Lower lobe of right lung (tissue), 2 donors: ENCODE measurements around the gene ALAS2. TPM values are rescaled to one million over a fixed set of nuclear protein-coding genes. Genes with fewer than 3 reads are reported as not detected.
"Not testable (repeated sequence)": the region's sequence is repeated elsewhere in the genome, so short reads cannot be mapped to it uniquely, and the experiment has no call there.

Source experiments
- ATAC-seq, 2 donors: fragments of 200-7000 bp; cut with Tn5 transposase; one replicate each; pipeline ENCODE4 v1.9.1; 2020 to 2022; ENCODE audit warnings: mild to moderate bottlenecking in 2 of 2, moderate library complexity in 2 of 2
- DNase-seq: peaks from one replicate; pipeline ENCODE4 v3.0.0-alpha.2; 2020
- H3K27ac ChIP-seq: fragments of 200-600 bp; one replicate; pipeline ENCODE4 v1.8.0; 2022
- H3K27me3 ChIP-seq: fragments of 200-600 bp; one replicate; pipeline ENCODE4 v1.8.0; 2022; ENCODE audit warnings: low read depth
- H3K36me3 ChIP-seq: fragments of 200-600 bp; one replicate; pipeline ENCODE4 v1.8.0; 2022; ENCODE audit warnings: mild to moderate bottlenecking
- H3K4me1 ChIP-seq: fragments of 200-600 bp; one replicate; pipeline ENCODE4 v1.8.0; 2022
- H3K4me3 ChIP-seq: fragments of 200-600 bp; one replicate; pipeline ENCODE4 v1.8.0; 2022; ENCODE audit warnings: mild to moderate bottlenecking
- H3K9me3 ChIP-seq: fragments of 200-600 bp; one replicate; pipeline ENCODE4 v1.8.0; 2022
- intact Hi-C: fragments of 100-400 bp; cut with DNase I; formaldehyde crosslinking; loops from one replicate; pipeline ENCODE4 v1.11.0; 2022
- total RNA-seq: library from RNA; stranded (reverse); fragmentation: NEBNext Ultra II Directional; extraction: Animal tissue kit (Norgen Biotek cat#: 25700); gene quantifications from one replicate; pipeline ENCODE4 v1.2.1, GENCODE V29; 2021
- TF ChIP-seq, protein P1 (sequence below): fragments of 200-600 bp; IDR thresholded peaks from one replicate; pipeline ENCODE4 v1.8.0; 2022; ENCODE audit warnings: antibody characterized with exemption, mild to moderate bottlenecking
- donor health status: DM: no; HTN: yes; CAD: no; lungs with severe emphysema.

Gene ALAS2
- total RNA-seq, 1 donor from 2014 or later = 0.89 TPM

GRCh38 chrX:54991706-54992105 is 39.1 kb downstream of the ALAS2 start:
- H3K4me3 ChIP-seq = no peak overlapping the region
- DNase-seq = no peak
- H3K27ac ChIP-seq = no peak overlapping the region
- no peaks in the 10 kb centered on the region for H3K9me3 ChIP-seq
- TF ChIP-seq, protein P1, sequence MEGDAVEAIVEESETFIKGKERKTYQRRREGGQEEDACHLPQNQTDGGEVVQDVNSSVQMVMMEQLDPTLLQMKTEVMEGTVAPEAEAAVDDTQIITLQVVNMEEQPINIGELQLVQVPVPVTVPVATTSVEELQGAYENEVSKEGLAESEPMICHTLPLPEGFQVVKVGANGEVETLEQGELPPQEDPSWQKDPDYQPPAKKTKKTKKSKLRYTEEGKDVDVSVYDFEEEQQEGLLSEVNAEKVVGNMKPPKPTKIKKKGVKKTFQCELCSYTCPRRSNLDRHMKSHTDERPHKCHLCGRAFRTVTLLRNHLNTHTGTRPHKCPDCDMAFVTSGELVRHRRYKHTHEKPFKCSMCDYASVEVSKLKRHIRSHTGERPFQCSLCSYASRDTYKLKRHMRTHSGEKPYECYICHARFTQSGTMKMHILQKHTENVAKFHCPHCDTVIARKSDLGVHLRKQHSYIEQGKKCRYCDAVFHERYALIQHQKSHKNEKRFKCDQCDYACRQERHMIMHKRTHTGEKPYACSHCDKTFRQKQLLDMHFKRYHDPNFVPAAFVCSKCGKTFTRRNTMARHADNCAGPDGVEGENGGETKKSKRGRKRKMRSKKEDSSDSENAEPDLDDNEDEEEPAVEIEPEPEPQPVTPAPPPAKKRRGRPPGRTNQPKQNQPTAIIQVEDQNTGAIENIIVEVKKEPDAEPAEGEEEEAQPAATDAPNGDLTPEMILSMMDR = no peak
- no peaks in the 10 kb centered on the region for H3K36me3 ChIP-seq
- H3K27me3 ChIP-seq = no peaks in the 10 kb centered on the region
- intact Hi-C loops = no loop called here
- no peaks in the 10 kb centered on the region for H3K4me1 ChIP-seq
- ATAC-seq = no peak

GRCh38 chrX:54983306-54983705 is 47.5 kb downstream of the ALAS2 start:
- H3K4me1 ChIP-seq, intact Hi-C loops, H3K27me3 ChIP-seq, H3K4me3 ChIP-seq, H3K9me3 ChIP-seq, DNase-seq, H3K27ac ChIP-seq, H3K36me3 ChIP-seq, ATAC-seq: not testable (repeated sequence)

DNA sequence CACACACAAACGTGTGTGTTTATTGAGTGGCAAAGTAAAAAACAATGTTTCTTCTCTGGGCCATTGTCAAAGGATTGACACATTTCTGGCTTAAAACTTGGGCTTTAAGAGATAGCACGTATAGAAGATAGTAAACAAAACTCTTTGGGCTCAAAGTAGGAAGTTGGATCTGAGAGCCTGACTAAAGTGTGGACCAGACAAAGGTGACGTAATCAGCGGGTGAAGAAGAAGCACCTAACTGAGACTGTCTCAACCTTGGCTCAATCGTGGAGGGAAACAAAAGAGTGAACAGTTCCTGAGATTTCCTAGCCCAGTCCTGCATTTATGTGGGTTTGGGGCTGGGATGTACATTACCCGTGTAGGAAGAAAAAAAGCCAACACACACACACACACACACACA is 50.4 kb downstream of the ALAS2 start:
- no peak overlapping the region for H3K27ac ChIP-seq
- H3K4me1 ChIP-seq = no peaks in the 10 kb centered on the region
- H3K36me3 ChIP-seq = no peaks in the 10 kb centered on the region
- H3K4me3 ChIP-seq = no peak overlapping the region
- TF ChIP-seq, protein P1 = no peak
- DNase-seq = no peak
- no peak for ATAC-seq
- H3K9me3 ChIP-seq = no peaks in the 10 kb centered on the region
- no peaks in the 10 kb centered on the region for H3K27me3 ChIP-seq
- intact Hi-C loops = no loop called here

DNA sequence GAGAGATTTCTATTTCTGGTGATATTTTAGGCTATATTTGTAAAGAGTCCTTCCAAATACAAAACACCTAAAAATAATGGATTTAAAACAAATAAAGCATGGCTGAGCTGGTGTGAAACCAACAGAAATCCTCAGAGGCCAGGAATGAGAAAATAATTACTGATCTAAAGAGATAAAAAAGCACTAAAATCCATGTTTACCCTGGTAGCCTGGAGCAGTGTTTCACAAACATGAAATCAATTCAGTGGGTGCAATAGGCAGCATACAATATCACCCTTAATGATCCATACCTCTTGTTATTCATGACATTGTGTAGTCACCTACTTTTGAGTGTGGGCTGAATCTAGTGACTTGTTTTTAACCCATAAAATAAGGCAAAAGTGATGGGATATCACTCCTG is 51.3 kb downstream of the ALAS2 start:
- no peaks in the 10 kb centered on the region for H3K36me3 ChIP-seq
- TF ChIP-seq, protein P1 = no peak
- H3K4me3 ChIP-seq = no peak overlapping the region
- intact Hi-C loops = no loop called here
- no peaks in the 10 kb centered on the region for H3K4me1 ChIP-seq
- DNase-seq = no peak
- no peaks in the 10 kb centered on the region for H3K9me3 ChIP-seq
- ATAC-seq = no peak
- no peaks in the 10 kb centered on the region for H3K27me3 ChIP-seq
- H3K27ac ChIP-seq = no peak overlapping the region

GRCh38 chrX:54978448-54978847 is 52.3 kb downstream of the ALAS2 start:
- H3K27me3 ChIP-seq = no peaks in the 10 kb centered on the region
- H3K36me3 ChIP-seq = no peaks in the 10 kb centered on the region
- TF ChIP-seq, protein P1 = no peak
- H3K9me3 ChIP-seq = no peaks in the 10 kb centered on the region
- intact Hi-C loops = no loop called here
- DNase-seq = no peak
- no peak for ATAC-seq
- no peak overlapping the region for H3K27ac ChIP-seq
- no peaks in the 10 kb centered on the region for H3K4me1 ChIP-seq
- H3K4me3 ChIP-seq = no peak overlapping the region

- no peak overlapping the region for H3K4me3 ChIP-seq
- H3K27me3 ChIP-seq = no peaks in the 10 kb centered on the region
- intact Hi-C loops = no loop called here
- H3K4me1 ChIP-seq = no peaks in the 10 kb centered on the region
- no peaks in the 10 kb centered on the region for H3K36me3 ChIP-seq
- H3K9me3 ChIP-seq = no peaks in the 10 kb centered on the region
- no peak for ATAC-seq
- DNase-seq = no peak
- H3K27ac ChIP-seq = no peak overlapping the region
- TF ChIP-seq, protein P1 = no peak
Observed at GRCh38 chrX:54977387-54977786, 53.4 kb downstream of the ALAS2 start.
